Osteoblast (primary cell): Measurements from ENCODE around the gene ZNRF2. TPM values are rescaled to one million over a fixed set of nuclear protein-coding genes. Genes with fewer than 3 reads are reported as not detected.

ENCODE experiments used
- DNase-seq: peaks from one replicate; pipeline ENCODE4 v3.0.0; 2011; ENCODE audit warnings: low spot score, mixed read lengths; ENCODE audit not compliant: insufficient read length; ENCODE audit errors: missing footprints
- H2AFZ ChIP-seq: 2 replicates; pipeline ENCODE4 v1.6.0; 2011; ENCODE audit warnings: mild to moderate bottlenecking, low read length
- H3K27ac ChIP-seq: 2 replicates; pipeline ENCODE4 v1.5.1; 2011; ENCODE audit warnings: mild to moderate bottlenecking, low read depth, low read length, moderate library complexity
- H3K27me3 ChIP-seq: 2 replicates; pipeline ENCODE4 v1.6.0; 2012; ENCODE audit warnings: mild to moderate bottlenecking, control low read depth, inconsistent platforms, low read length, moderate library complexity; ENCODE audit not compliant: insufficient read depth
- H3K36me3 ChIP-seq: 2 replicates; pipeline ENCODE4 v1.5.1; 2011; ENCODE audit warnings: mild to moderate bottlenecking, low read length, control low read depth, moderate library complexity; ENCODE audit not compliant: insufficient read depth
- H3K4me1 ChIP-seq: 2 replicates; pipeline ENCODE4 v1.5.1; 2011; ENCODE audit warnings: mild to moderate bottlenecking, low read length, control low read depth, moderate library complexity; ENCODE audit not compliant: insufficient read depth
- H3K4me2 ChIP-seq: 2 replicates; pipeline ENCODE4 v1.6.0; 2011; ENCODE audit warnings: mild to moderate bottlenecking, low read length; ENCODE audit not compliant: insufficient read depth
- H3K4me3 ChIP-seq: fragments of 200-600 bp; sonication (generic); 3 replicates; pipeline ENCODE4 v1.5.1; 2012; ENCODE audit warnings: mild to moderate bottlenecking, low read length, inconsistent platforms; ENCODE audit not compliant: insufficient read depth
- H3K79me2 ChIP-seq: 2 replicates; pipeline ENCODE4 v1.6.0; 2012; ENCODE audit warnings: mild to moderate bottlenecking, low read length, control low read depth, inconsistent platforms; ENCODE audit not compliant: insufficient read depth
- H3K9me3 ChIP-seq: 2 replicates; pipeline ENCODE4 v1.5.1; 2011; ENCODE audit warnings: low read depth, low read length, control low read depth
- H4K20me1 ChIP-seq: 2 replicates; pipeline ENCODE4 v1.6.0; 2012; ENCODE audit warnings: mild to moderate bottlenecking, low read length, control low read depth; ENCODE audit not compliant: insufficient read depth
- CTCF ChIP-seq: IDR thresholded peaks from 2 replicates; pipeline ENCODE4 v1.5.1; 2011; ENCODE audit warnings: mild to moderate bottlenecking, low read depth, low read length, moderate library complexity; ENCODE audit errors: extremely low read depth
- total RNA-seq: library from RNA; depleted of rRNA; stranded (reverse); fragments of >200 nt; gene quantifications from 2 replicates; pipeline ENCODE4 v1.2.3, GENCODE V29; 2012

The ZNRF2 gene
- total RNA-seq, 1 donor: 12.7 TPM

GRCh38 chr7:30270921-30271320 lies 13.5 kb upstream of the ZNRF2 start:
- H4K20me1 ChIP-seq: no peaks in the 10 kb centered on the region
- no peaks in the 10 kb centered on the region for H3K9me3 ChIP-seq
- H3K4me2 ChIP-seq: no peak overlapping the region
- no peaks in the 10 kb centered on the region for H3K79me2 ChIP-seq
- no peak overlapping the region for H3K4me3 ChIP-seq
- H3K36me3 ChIP-seq: no peaks in the 10 kb centered on the region
- no peak overlapping the region for H3K27ac ChIP-seq
- no peak for TF ChIP-seq CTCF
- peaks cover 9% of the 10 kb centered on the region for H3K27me3 ChIP-seq
- DNase-seq: no peak
- no peaks in the 10 kb centered on the region for H3K4me1 ChIP-seq
- H2AFZ ChIP-seq: no peak overlapping the region

GRCh38 chr7:30272126-30272525 lies 12.3 kb upstream of the ZNRF2 start:
- Histone ChIP-seq H3K4me1 (no peaks in the 10 kb centered on the region), H3K4me3 (no peak overlapping the region), H2AFZ (no peak overlapping the region), H3K4me2 (no peak overlapping the region), H3K9me3 (no peaks in the 10 kb centered on the region), H3K79me2 (no peaks in the 10 kb centered on the region), H3K36me3 (no peaks in the 10 kb centered on the region), H3K27me3 (peaks cover 6% of the 10 kb centered on the region), H4K20me1 (no peaks in the 10 kb centered on the region), H3K27ac (no peak overlapping the region)
- TF ChIP-seq CTCF: no peak
- no peak for DNase-seq

- Histone ChIP-seq H3K9me3 (no peaks in the 10 kb centered on the region), H4K20me1 (no peaks in the 10 kb centered on the region), H3K36me3 (no peaks in the 10 kb centered on the region), H2AFZ (no peak overlapping the region), H3K4me2 (no peak overlapping the region), H3K27ac (no peak overlapping the region), H3K79me2 (no peaks in the 10 kb centered on the region), H3K4me1 (no peaks in the 10 kb centered on the region), H3K4me3 (no peak overlapping the region), H3K27me3 (peaks cover 4% of the 10 kb centered on the region)
- no peak for DNase-seq
- no peak for TF ChIP-seq CTCF
Measured at GRCh38 chr7:30273552-30273951, 10.8 kb upstream of the ZNRF2 start.

GRCh38 chr7:30274641-30275040 lies 9.8 kb upstream of the ZNRF2 start:
- Histone ChIP-seq H3K4me1 (no peaks in the 10 kb centered on the region), H3K36me3 (no peaks in the 10 kb centered on the region), H3K27ac (no peak overlapping the region), H3K4me2 (no peak overlapping the region), H3K27me3 (no peaks in the 10 kb centered on the region), H4K20me1 (no peaks in the 10 kb centered on the region), H3K4me3 (no peak overlapping the region), H3K9me3 (no peaks in the 10 kb centered on the region), H2AFZ (no peak overlapping the region), H3K79me2 (no peaks in the 10 kb centered on the region)
- TF ChIP-seq CTCF: no peak
- DNase-seq: no peak
